Sigmoid colon (tissue), 4 donors: Measurements from ENCODE around the gene GYS2.

Source experiments
- CTCF ChIP-seq, 4 experiments: fragments of 450-650 bp in 3 of 4; fragments of 200-600 bp in 1 of 4; IDR thresholded peaks; one replicate each; pipeline ENCODE4 v1.5.1; 2016 to 2019; ENCODE audit warnings: antibody characterized with exemption in 4 of 4, mild to moderate bottlenecking in 3 of 4, moderate library complexity in 2 of 4
- EP300 ChIP-seq, 4 donors: sonication (generic); formaldehyde crosslinking; IDR thresholded peaks; one replicate each; pipeline ENCODE4 v1.6.1; 2017; ENCODE audit warnings: antibody characterized with exemption in 4 of 4

- TF ChIP-seq CTCF (IDR thresholded peaks at IDR 0.05) = no peak
- no peak for TF ChIP-seq EP300 (IDR thresholded peaks at IDR 0.05)
These were observed 38.2 kb upstream of the GYS2 start for GRCh38 chr12:21642707-21643389.
